ENCODE measurements around the gene TIGIT. TPM values are rescaled to one million over a fixed set of nuclear protein-coding genes. Genes with fewer than 3 reads are reported as not detected.
"Not testable (repeated sequence)": the region's sequence is repeated elsewhere in the genome, so short reads cannot be mapped to it uniquely, and the experiment has no call there.

Gene TIGIT
- 1 to 10 TPM; 7.3 to 8.8 TPM for total RNA-seq

- H3K4me1 Mint-ChIP-seq (ENCODE audit: low read depth), result peaks cover 6% of the 10 kb centered on the region
- CTCF ChIA-PET, result interaction anchor here (0.5 to 2.2 kb wide), 6 partner anchors 36 to 1247 kb away, joined by 3 to 7 read pairs (median 3); no protein-coding TSS in a partner anchor
- intact Hi-C loops (cut with micrococcal nuclease), result no loop called here
- DNase-seq, result no peak
- no peaks in the 10 kb centered on the region for H3K27me3 Mint-ChIP-seq (ENCODE audit: low read depth)
- H3K36me3 Mint-ChIP-seq (ENCODE audit: low read depth), result no peaks in the 10 kb centered on the region
- H3K4me3 Mint-ChIP-seq, result peak within 1 kb of the TSS; percentile 14
- no peaks in the 10 kb centered on the region for H3K9me3 Mint-ChIP-seq
- peak within 1 kb of the TSS; percentile 47 for H3K27ac Mint-ChIP-seq
Measured at GRCh38 chr3:114293838-114294535, at the start of gene TIGIT. Gene TIGIT (plus strand): TSS chr3:114294028. CDS start chr3:114294062, 34 bp downstream.

DNA sequence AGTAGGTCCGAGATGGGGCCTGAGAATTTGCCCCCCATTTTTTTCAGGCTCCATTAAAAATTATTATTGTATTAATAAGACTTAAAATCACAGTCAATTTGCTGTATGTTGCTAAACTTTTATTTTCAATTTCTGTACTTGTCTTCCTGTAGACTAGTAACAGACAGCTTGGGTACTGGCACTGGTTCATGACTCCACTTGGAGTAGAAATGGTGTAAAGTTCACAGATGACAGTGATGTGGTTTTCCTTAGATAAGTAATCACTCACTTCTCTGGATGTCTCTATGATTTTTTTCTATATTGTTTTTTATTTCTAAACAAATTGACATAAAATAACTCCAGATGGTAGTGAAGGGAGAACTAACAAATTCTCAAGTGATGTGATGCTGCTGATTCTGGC, 40.9 kb upstream of the TIGIT start:
- Mint-ChIP-seq H3K36me3 (ENCODE audit: low read depth) (no peaks in the 10 kb centered on the region), H3K27ac (no peak overlapping the region), H3K4me1 (ENCODE audit: low read depth) (peaks cover 7% of the 10 kb centered on the region), H3K27me3 (ENCODE audit: low read depth) (no peaks in the 10 kb centered on the region), H3K9me3 (peaks cover 8% of the 10 kb centered on the region), H3K4me3 (no peak overlapping the region)
- DNase-seq, result no peak
- intact Hi-C loops (cut with micrococcal nuclease), result no loop called here
- CTCF ChIA-PET, result no interaction called here

DNA sequence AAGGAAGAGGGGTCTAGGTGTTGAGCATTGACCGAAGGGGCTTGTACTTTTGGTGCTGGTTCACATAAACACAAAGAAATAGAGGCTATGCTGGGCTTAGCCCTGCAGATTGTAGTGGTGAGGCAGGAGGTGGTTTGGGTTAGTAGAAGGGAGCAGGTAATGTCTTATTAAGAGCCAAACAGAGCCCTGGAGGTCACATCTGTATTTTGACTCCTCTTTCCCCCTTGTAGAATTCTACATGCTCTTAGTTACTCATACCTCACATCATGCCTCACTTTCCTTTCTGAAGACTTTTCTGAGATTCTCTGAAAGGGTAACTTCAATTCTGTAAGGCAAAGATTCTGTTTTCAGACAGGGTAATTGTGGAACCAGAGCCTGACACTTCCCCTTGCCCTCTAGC, 40.3 kb upstream of the TIGIT start:
- Mint-ChIP-seq H3K36me3 (ENCODE audit: low read depth) (no peaks in the 10 kb centered on the region), H3K4me3 (no peak overlapping the region), H3K4me1 (ENCODE audit: low read depth) (peaks cover 7% of the 10 kb centered on the region), H3K9me3 (peaks cover 8% of the 10 kb centered on the region), H3K27ac (no peak overlapping the region), H3K27me3 (ENCODE audit: low read depth) (no peaks in the 10 kb centered on the region)
- intact Hi-C loops (cut with micrococcal nuclease), result no loop called here
- CTCF ChIA-PET, result interaction anchor here (0.7 kb wide), 1 partner anchor 150 kb away, joined by 3 read pairs; no protein-coding TSS in a partner anchor
- DNase-seq, result no peak

DNA sequence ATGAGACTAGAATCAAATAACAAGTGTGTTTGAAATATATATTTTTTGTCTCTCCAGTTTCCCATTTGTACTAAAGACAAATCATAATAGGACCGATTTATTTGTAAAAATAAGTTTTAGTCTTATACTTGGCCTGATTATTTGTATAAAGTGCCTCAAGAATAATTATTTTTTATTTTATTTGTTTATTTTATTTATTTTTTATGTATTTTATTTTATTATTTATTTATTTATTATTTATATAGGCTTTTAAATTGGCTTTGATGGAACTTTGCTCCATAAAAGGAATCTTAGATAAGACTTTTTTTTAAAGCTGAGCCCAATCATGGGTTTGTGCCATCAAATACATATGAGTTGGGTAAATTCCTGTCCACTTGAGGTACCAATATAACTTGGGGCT, 34.3 kb upstream of the TIGIT start:
- Mint-ChIP-seq H3K27me3 (ENCODE audit: low read depth) (no peaks in the 10 kb centered on the region), H3K4me1 (ENCODE audit: low read depth) (peaks cover 2% of the 10 kb centered on the region), H3K27ac (no peak overlapping the region), H3K36me3 (ENCODE audit: low read depth) (no peaks in the 10 kb centered on the region), H3K4me3 (no peak overlapping the region), H3K9me3 (peaks cover 11% of the 10 kb centered on the region)
- intact Hi-C loops (cut with micrococcal nuclease), result no loop called here
- DNase-seq, result no peak
- CTCF ChIA-PET, result no interaction called here

DNA sequence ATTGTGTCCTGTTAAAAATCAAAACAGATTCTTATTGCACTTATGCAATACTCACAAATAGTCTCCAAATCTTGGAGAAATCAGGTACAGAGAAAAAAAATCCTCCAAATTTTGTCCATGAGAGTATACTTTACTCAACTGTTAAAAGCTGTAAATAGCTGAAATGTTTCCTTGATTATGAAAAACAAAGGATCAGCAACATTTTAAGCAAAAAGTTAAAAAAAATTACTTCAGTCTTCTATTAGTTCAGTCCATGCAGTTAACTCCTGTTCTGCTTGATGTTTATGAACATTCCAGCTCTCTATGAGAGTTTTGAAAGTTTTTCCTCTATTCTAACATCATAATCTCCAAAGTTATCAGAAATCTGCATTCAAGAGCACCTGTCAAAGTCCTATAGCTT, 33.7 kb upstream of the TIGIT start:
- Mint-ChIP-seq H3K4me1 (ENCODE audit: low read depth) (peaks cover 2% of the 10 kb centered on the region), H3K4me3 (no peak overlapping the region)
- CTCF ChIA-PET, result no interaction called here

DNA sequence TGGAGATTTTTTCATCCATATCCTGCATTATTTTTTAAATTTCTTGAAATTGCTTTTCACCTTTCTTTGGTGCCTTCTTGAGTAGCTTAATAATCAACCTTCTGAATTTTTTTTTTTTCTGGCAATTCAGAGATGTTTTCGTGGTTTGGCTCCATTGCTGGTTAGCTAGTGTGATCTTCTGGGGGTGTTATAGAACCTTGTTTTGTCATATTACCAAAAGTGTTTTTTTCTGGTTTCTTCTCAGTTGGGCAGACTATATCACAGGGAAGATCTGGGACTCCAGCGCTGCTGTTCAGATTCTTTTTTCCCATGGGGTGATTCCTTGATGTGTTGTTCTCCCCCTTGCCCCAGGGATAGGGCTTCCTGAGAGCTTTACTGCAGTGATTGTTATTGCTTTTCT, 23.8 kb upstream of the TIGIT start:
- Mint-ChIP-seq H3K36me3 (ENCODE audit: low read depth) (peaks cover 1% of the 10 kb centered on the region), H3K4me3 (no peak overlapping the region), H3K4me1 (ENCODE audit: low read depth) (no peaks in the 10 kb centered on the region), H3K9me3 (peaks cover 12% of the 10 kb centered on the region), H3K27me3 (ENCODE audit: low read depth) (no peaks in the 10 kb centered on the region), H3K27ac (no peak overlapping the region)
- intact Hi-C loops (cut with micrococcal nuclease), result no loop called here
- CTCF ChIA-PET, result interaction anchor here (0.5 kb wide), 1 partner anchor 57 kb away, joined by 3 read pairs; no protein-coding TSS in a partner anchor
- no peak for DNase-seq

More for the DNA sequence above, 33.7 kb upstream of the TIGIT start:
- Mint-ChIP-seq H3K27me3 (ENCODE audit: low read depth) (no peaks in the 10 kb centered on the region), H3K36me3 (ENCODE audit: low read depth) (no peaks in the 10 kb centered on the region), H3K27ac (no peak overlapping the region), H3K9me3 (peaks cover 11% of the 10 kb centered on the region)
- intact Hi-C loops (cut with micrococcal nuclease), result no loop called here
- no peak for DNase-seq

- H3K9me3 Mint-ChIP-seq, result peaks cover 12% of the 10 kb centered on the region
- CTCF ChIA-PET, result interaction anchor here (1.4 kb wide), 1 partner anchor 10 kb away, joined by 3 read pairs; no protein-coding TSS in a partner anchor
- DNase-seq, result no peak
Measured at GRCh38 chr3:114272271-114272670, 21.6 kb upstream of the TIGIT start.

DNA sequence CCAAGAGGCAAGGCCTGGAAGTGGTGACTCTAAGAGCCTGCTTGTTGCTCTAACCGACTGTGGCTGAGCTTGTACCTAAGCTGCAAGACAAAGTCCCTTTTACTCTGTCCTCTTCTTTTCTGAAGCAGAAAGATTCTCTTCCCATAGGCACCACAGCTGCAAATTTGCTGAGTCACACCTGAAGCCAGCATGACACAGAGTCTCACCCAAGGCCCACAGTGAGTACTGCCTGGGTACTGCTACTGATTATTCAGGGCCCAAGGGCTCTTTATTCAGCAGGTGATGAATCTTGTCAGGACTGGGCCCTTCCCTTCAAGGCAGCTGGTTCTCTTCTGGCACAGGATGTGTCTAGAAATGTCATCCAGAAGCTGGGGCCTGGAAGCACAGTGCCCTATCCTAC, 18.9 kb upstream of the TIGIT start:
- H3K27ac Mint-ChIP-seq, result no peak overlapping the region
- H3K4me3 Mint-ChIP-seq, result no peak overlapping the region
- H3K4me1 Mint-ChIP-seq (ENCODE audit: low read depth), result no peaks in the 10 kb centered on the region
- intact Hi-C loops (cut with micrococcal nuclease), result no loop called here
- H3K27me3 Mint-ChIP-seq (ENCODE audit: low read depth), result no peaks in the 10 kb centered on the region
- peaks cover 4% of the 10 kb centered on the region for H3K9me3 Mint-ChIP-seq
- peak; percentile 36 for DNase-seq
- H3K36me3 Mint-ChIP-seq (ENCODE audit: low read depth), result peaks cover 2% of the 10 kb centered on the region
- CTCF ChIA-PET, result no interaction called here

More at GRCh38 chr3:114272271-114272670, 21.6 kb upstream of the TIGIT start:
- H3K36me3 Mint-ChIP-seq (ENCODE audit: low read depth), result peaks cover 3% of the 10 kb centered on the region
- H3K4me1 Mint-ChIP-seq (ENCODE audit: low read depth), result no peaks in the 10 kb centered on the region
- no peaks in the 10 kb centered on the region for H3K27me3 Mint-ChIP-seq (ENCODE audit: low read depth)
- intact Hi-C loops (cut with micrococcal nuclease), result no loop called here
- no peak overlapping the region for H3K4me3 Mint-ChIP-seq
- no peak overlapping the region for H3K27ac Mint-ChIP-seq

DNA sequence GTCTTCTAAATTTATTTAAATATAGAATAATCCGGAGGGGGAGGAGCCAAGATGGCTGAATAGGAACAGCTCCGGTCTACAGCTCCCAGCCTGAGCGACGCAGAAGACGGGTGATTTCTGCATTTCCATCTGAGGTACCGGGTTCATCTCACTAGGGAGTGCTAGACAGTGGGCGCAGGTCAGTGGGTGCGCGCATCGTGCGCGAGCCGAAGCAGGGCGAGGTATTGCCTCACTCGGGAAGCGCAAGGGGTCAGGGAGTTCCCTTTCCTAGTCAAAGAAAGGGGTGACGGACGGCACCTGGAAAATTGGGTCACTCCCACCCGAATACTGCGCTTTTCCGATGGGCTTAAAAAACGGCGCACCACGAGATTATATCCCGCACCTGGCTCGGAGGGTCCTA, 17.0 kb upstream of the TIGIT start:
- H3K4me1 Mint-ChIP-seq (ENCODE audit: low read depth); H3K4me3 Mint-ChIP-seq; H3K27ac Mint-ChIP-seq; H3K9me3 Mint-ChIP-seq; H3K36me3 Mint-ChIP-seq (ENCODE audit: low read depth); DNase-seq; CTCF ChIA-PET; intact Hi-C loops (cut with micrococcal nuclease); H3K27me3 Mint-ChIP-seq (ENCODE audit: low read depth): not testable (repeated sequence)

DNA sequence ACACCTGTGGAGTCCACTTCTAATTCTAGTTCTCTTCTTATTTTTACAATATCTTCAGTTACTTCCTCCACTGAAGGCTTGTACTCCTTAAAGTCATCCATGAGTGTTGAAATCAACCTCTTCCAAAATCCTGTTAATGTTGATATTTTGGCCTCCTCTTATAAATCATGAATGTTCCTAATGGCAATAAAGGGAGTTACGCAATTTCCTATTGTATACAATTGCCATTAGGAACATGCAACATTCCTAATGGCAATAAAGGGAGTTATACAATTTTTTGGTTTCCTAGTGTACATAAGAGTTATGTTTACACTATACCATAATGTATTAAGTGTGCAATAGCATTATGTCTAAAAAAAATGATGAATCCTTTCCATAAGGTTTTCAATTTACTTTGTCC, 9.2 kb upstream of the TIGIT start:
- Mint-ChIP-seq H3K27ac (no peak overlapping the region), H3K36me3 (ENCODE audit: low read depth) (no peaks in the 10 kb centered on the region), H3K4me3 (no peak overlapping the region), H3K4me1 (ENCODE audit: low read depth) (peaks cover 11% of the 10 kb centered on the region), H3K9me3 (no peaks in the 10 kb centered on the region), H3K27me3 (ENCODE audit: low read depth) (no peaks in the 10 kb centered on the region)
- no peak for DNase-seq
- intact Hi-C loops (cut with micrococcal nuclease), result no loop called here
- CTCF ChIA-PET, result interaction anchor here (1.0 kb wide), 1 partner anchor 530 kb away, joined by 3 read pairs; no protein-coding TSS in a partner anchor

GRCh38 chr3:114285648-114286230, 8.1 kb upstream of the TIGIT start:
- no peaks in the 10 kb centered on the region for H3K9me3 Mint-ChIP-seq
- DNase-seq, result no peak
- no peak overlapping the region for H3K4me3 Mint-ChIP-seq
- peaks cover 11% of the 10 kb centered on the region for H3K4me1 Mint-ChIP-seq (ENCODE audit: low read depth)
- CTCF ChIA-PET, result interaction anchor here (0.6 kb wide), 1 partner anchor 98 kb away, joined by 3 read pairs; no protein-coding TSS in a partner anchor
- peak overlapping the region; percentile 52 for H3K27ac Mint-ChIP-seq
- H3K27me3 Mint-ChIP-seq (ENCODE audit: low read depth), result no peaks in the 10 kb centered on the region
- H3K36me3 Mint-ChIP-seq (ENCODE audit: low read depth), result no peaks in the 10 kb centered on the region
- intact Hi-C loops (cut with micrococcal nuclease), result no loop called here

- H3K4me3 Mint-ChIP-seq, result no peak overlapping the region
- H3K4me1 Mint-ChIP-seq (ENCODE audit: low read depth), result peaks cover 16% of the 10 kb centered on the region
- H3K36me3 Mint-ChIP-seq (ENCODE audit: low read depth), result no peaks in the 10 kb centered on the region
- H3K9me3 Mint-ChIP-seq, result no peaks in the 10 kb centered on the region
- no peak for DNase-seq
- H3K27me3 Mint-ChIP-seq (ENCODE audit: low read depth), result no peaks in the 10 kb centered on the region
- intact Hi-C loops (cut with micrococcal nuclease), result no loop called here
- CTCF ChIA-PET, result no interaction called here
- no peak overlapping the region for H3K27ac Mint-ChIP-seq
Measured at GRCh38 chr3:114286266-114286665, 7.6 kb upstream of the TIGIT start.
